K562 (cell line): Measurements from ENCODE around the gene NEFH. TPM values are rescaled to one million over a fixed set of nuclear protein-coding genes. Genes with fewer than 3 reads are reported as not detected.

Source experiments
- ATAC-seq: fragments of 200-7000 bp; cut with Tn5 transposase; 3 replicates; pipeline ENCODE4 v1.9.1; 2020; ENCODE audit warnings: moderate library complexity
- BruUV-seq: library from RNA; stranded (reverse); fragments of 400-500 nt; replicated peaks from 2 replicates; lab custom pipeline; 2021; lab: Mats Ljungman, UMichigan
- CTCF ChIA-PET: fragments of 300-600 bp; formaldehyde crosslinking; extraction: SDS; loops from one replicate; lab custom pipeline; 2021; ENCODE audit warnings: low intra/inter-chr PET ratio; lab: Yijun Ruan, JAX
- POLR2A ChIA-PET: fragments of 300-600, 350-650 bp; sonication (Branson Sonifier 250); formaldehyde crosslinking; extraction: SDS; loops from one replicate; lab custom pipeline; 2021; ENCODE audit warnings: antibody characterized with exemption, inconsistent platforms; lab: Yijun Ruan, JAX
- DNase-seq, 4 experiments: peaks; one replicate each; pipeline versions ENCODE4 v3.0.0 to v3.0.0-alpha.2; 2011 to 2018; ENCODE audit warnings: low spot score in 3 of 4, mixed read lengths in 3 of 4; ENCODE audit errors: extremely low read depth in 1 of 4
- FAIRE-seq: peaks from 2 replicates; lab custom pipeline; 2011; peaks lifted over from hg19 to GRCh38; lab: Jason Lieb, UNC
- H2AFZ ChIP-seq: 2 replicates; pipeline ENCODE4 v1.6.0; 2011; ENCODE audit warnings: low read depth, low read length, control low read depth, inconsistent platforms
- H3K27ac ChIP-seq: fragments of 200-600 bp; 3 replicates; pipeline ENCODE4 v1.8.0; 2011; ENCODE audit warnings: low read depth, mild to moderate bottlenecking, control low read depth, inconsistent platforms, low read length, moderate library complexity, mixed read lengths; ENCODE audit errors: extremely low read depth
- H3K27me3 ChIP-seq, 2 experiments: fragments of 300-600 bp in 1 of 2; 2 replicates in 1 of 2; 3 replicates in 1 of 2; pipeline versions ENCODE4 v1.6.0 to v1.8.0; 2011; ENCODE audit warnings: inconsistent platforms in 2 of 2, low read length in 2 of 2, mild to moderate bottlenecking in 1 of 2, mixed read lengths in 1 of 2, moderate library complexity in 1 of 2; ENCODE audit not compliant: control insufficient read depth in 2 of 2, insufficient read depth in 2 of 2
- H3K36me3 ChIP-seq: fragments of 300-600 bp; 3 replicates; pipeline ENCODE4 v1.8.0; 2011; ENCODE audit warnings: mild to moderate bottlenecking, low read length, inconsistent platforms; ENCODE audit not compliant: control insufficient read depth, insufficient read depth
- H3K4me1 ChIP-seq, 2 experiments: fragments of 200-600 bp in 1 of 2; replicated peaks in 1 of 2; 2 replicates in 1 of 2; 3 replicates in 1 of 2; pipeline versions ENCODE4 v1.5.1 to v1.8.0; 2011; ENCODE audit warnings: inconsistent platforms in 2 of 2, low read length in 2 of 2, mild to moderate bottlenecking in 1 of 2, mixed read lengths in 1 of 2, moderate library complexity in 1 of 2; ENCODE audit not compliant: control insufficient read depth in 2 of 2, insufficient read depth in 2 of 2
- H3K4me2 ChIP-seq: 2 replicates; pipeline ENCODE4 v1.6.1; 2011; ENCODE audit warnings: low read length, control low read depth, inconsistent platforms, mixed read lengths; ENCODE audit not compliant: insufficient read depth
- H3K4me3 ChIP-seq: fragments of 200-600 bp; sonication (generic), shearing (Covaris generic); 2 replicates; pipeline ENCODE4 v1.5.1; 2016; ENCODE audit warnings: control low read depth, inconsistent platforms
- H3K79me2 ChIP-seq: fragments of 200-600 bp; 3 replicates; pipeline ENCODE4 v1.8.0; 2011; ENCODE audit warnings: low read length, inconsistent platforms; ENCODE audit not compliant: control insufficient read depth, insufficient read depth
- H3K9ac ChIP-seq, 2 experiments: 2 replicates each; pipeline versions ENCODE4 v1.6.0 to v1.6.1; 2011; ENCODE audit warnings: low read depth in 2 of 2, low read length in 2 of 2, control low read depth in 1 of 2, inconsistent platforms in 1 of 2, mild to moderate bottlenecking in 1 of 2, mixed read lengths in 1 of 2; ENCODE audit not compliant: insufficient read depth in 1 of 2
- H3K9me1 ChIP-seq: one replicate; pipeline ENCODE4 v1.6.0; 2011; ENCODE audit warnings: inconsistent platforms, mild to moderate bottlenecking, low read length, moderate library complexity; ENCODE audit not compliant: control insufficient read depth, insufficient read depth
- H3K9me3 ChIP-seq: replicated peaks from 2 replicates; pipeline ENCODE4 v1.5.1; 2011; ENCODE audit warnings: low read depth, low read length, inconsistent platforms; ENCODE audit not compliant: control insufficient read depth, insufficient read depth
- H4K20me1 ChIP-seq: replicated peaks from 2 replicates; pipeline ENCODE4 v1.6.1; 2011; ENCODE audit warnings: low read length, inconsistent platforms, mixed read lengths; ENCODE audit not compliant: control insufficient read depth, insufficient read depth
- ETV5 ChIP-seq: sonication (generic); formaldehyde crosslinking; IDR thresholded peaks from 2 replicates; pipeline ENCODE4 v1.4.0; 2020; ENCODE audit warnings: low read depth, mild to moderate bottlenecking, missing genetic modification reagents
- EZH2 ChIP-seq: IDR thresholded peaks from 2 replicates; pipeline ENCODE4 v1.6.1; 2012; ENCODE audit warnings: low read depth, mild to moderate bottlenecking, inconsistent platforms, low read length, borderline replicate concordance
- HNRNPUL1 ChIP-seq: fragments of 200-400 bp; formaldehyde crosslinking; IDR thresholded peaks from 2 replicates; pipeline ENCODE4 v1.6.1; 2017; ENCODE audit warnings: low read length
- MEIS2 ChIP-seq: fragments of 450-650 bp; IDR thresholded peaks from 2 replicates; pipeline ENCODE4 v1.6.1; 2014; ENCODE audit warnings: mild to moderate bottlenecking; ENCODE audit not compliant: partially characterized antibody
- POLR2B ChIP-seq: fragments of 450-650 bp; IDR thresholded peaks from 2 replicates; pipeline ENCODE4 v1.6.1; 2018; ENCODE audit warnings: low read depth; ENCODE audit not compliant: partially characterized antibody
- RHOXF2B ChIP-seq: fragments of 250-450 bp; sonication (Bioruptor Pico); conservative IDR thresholded peaks from 2 replicates; pipeline ENCODE4 v1.5.1; 2021
- SMARCB1 ChIP-seq: IDR thresholded peaks from 2 replicates; pipeline ENCODE4 v1.6.1; 2011; ENCODE audit warnings: improper control_type of control experiment, low read depth; ENCODE audit not compliant: insufficient read length
- SMARCC2 ChIP-seq: fragments of 450-650 bp; IDR thresholded peaks from 2 replicates; pipeline ENCODE4 v1.6.1; 2017; ENCODE audit warnings: antibody characterized with exemption, moderate library complexity, mild to moderate bottlenecking, low read depth
- TFAP4 ChIP-seq: sonication (generic); formaldehyde crosslinking; IDR thresholded peaks from 2 replicates; pipeline ENCODE4 v1.8.0; 2022; ENCODE audit warnings: missing genetic modification reagents, mild to moderate bottlenecking, moderate library complexity, borderline replicate concordance
- ZBTB5 ChIP-seq: fragments of 450-650 bp; IDR thresholded peaks from 2 replicates; pipeline ENCODE4 v1.6.1; 2017; ENCODE audit warnings: antibody characterized with exemption
- ZNF12 ChIP-seq: sonication (generic); formaldehyde crosslinking; IDR thresholded peaks from 2 replicates; pipeline ENCODE4 v1.4.0; 2020; ENCODE audit warnings: mild to moderate bottlenecking, missing genetic modification reagents
- ZNF134 ChIP-seq: fragments of 250-450 bp; sonication (Bioruptor Pico); conservative IDR thresholded peaks from 2 replicates; pipeline ENCODE4 v1.4.0; 2020
- ZNF146 ChIP-seq: IDR thresholded peaks from one replicate; pipeline ENCODE4 v1.6.1; 2018; ENCODE audit warnings: missing compliant biosample characterization; ENCODE audit not compliant: unreplicated experiment
- ZNF766 ChIP-seq: fragments of 200-800 bp; sonication (Bioruptor generic); conservative IDR thresholded peaks from 2 replicates; pipeline ENCODE4 v1.6.1; 2016; ENCODE audit warnings: missing genetic modification characterization, missing compliant biosample characterization
- WGBS: fragments of 100-300 bp; shearing (Covaris generic); methylation state at CpG from one replicate; pipeline ENCODE4 v1.1.6; 2016; ENCODE audit warnings: low coverage, mixed read lengths; ENCODE audit not compliant: insufficient coverage; ENCODE audit errors: missing lambda C conversion rate; 5-methylcytosine and 5-hydroxymethylcytosine counted together
- in situ Hi-C: fragments of 300-500 bp; cut with MboI; formaldehyde crosslinking; loops from 4 replicates; pipeline ENCODE4 v1.15.0; 2018; ENCODE audit warnings: inconsistent platforms, mixed read lengths
- intact Hi-C: fragments of 100-400 bp; cut with micrococcal nuclease; formaldehyde crosslinking; loops from 2 replicates; pipeline ENCODE4 v1.14.2; 2022
- polyA plus RNA-seq, 8 experiments: library from polyadenylated mRNA; depleted of rRNA in 4 of 8; stranded (reverse) in 5 of 8; unstranded in 3 of 8; fragments of >200 nt; fragmentation: Nextera tagmentation in 2 of 8; fragmentation: Illumina TruSeq in 1 of 8; extraction: Ambion mirVana in 2 of 8; extraction: Trizol in 1 of 8; gene quantifications; 2 replicates each; pipeline versions ENCODE4 v1.2.1 to v1.2.3, GENCODE V29; 2011 to 2014; ENCODE audit warnings: inconsistent platforms in 1 of 8, missing spikeins in 1 of 8
- total RNA-seq, 7 experiments: library from RNA; depleted of rRNA in 6 of 7; stranded (reverse); fragments of >200 nt in 6 of 7; fragmentation: Illumina TruSeq in 2 of 7; extraction: Trizol in 2 of 7; gene quantifications; 2 replicates each; pipeline versions ENCODE4 v1.2.1 to v1.2.3, GENCODE V29; 2011 to 2021; ENCODE audit warnings: low replicate concordance in 1 of 7

NEFH gene
- total and polyA plus RNA-seq, 9 of the 15 experiments (the other 6 are each of a cell fraction or from before 2014, with no cell fraction given): 2.3 to 26.9 (median 10.8) TPM

GRCh38 chr22:29531419-29531818 is 51.4 kb downstream of the NEFH start:
- WGBS: 78% methylated on average over 4 of the region's 4 CpGs
- no peak for ATAC-seq
- Histone ChIP-seq H3K9ac (no peak overlapping the region), H3K36me3 (peaks cover 82% of the 10 kb centered on the region; the same call in 2 of the 3 replicates), H2AFZ (no peak overlapping the region), H3K4me2 (no peak overlapping the region), H3K9me1 (no peaks in the 10 kb centered on the region), H3K79me2 (no peaks in the 10 kb centered on the region), H3K27ac (no peak overlapping the region), H3K4me3 (no peak overlapping the region), H3K27me3 (no peaks in the 10 kb centered on the region), H3K9me3 (no peaks in the 10 kb centered on the region), H3K4me1 (no peaks in the 10 kb centered on the region)
- no peak for DNase-seq
- BruUV-seq: no TSS peak
- FAIRE-seq: no peak
- ChIA-PET POLR2A (interaction anchor here (0.5 kb wide), 1 partner anchor 609 kb away, joined by 3 read pairs; no protein-coding TSS in a partner anchor), CTCF (no interaction called here)
- in situ Hi-C loops: no loop called here
- TF ChIP-seq TFAP4 (CRISPR knock-in tag) (no peak), POLR2B (no peak), RHOXF2B (no peak), MEIS2 (no peak)
- TF ChIP-seq, all 486 proteins: peak for 0
- H4K20me1 ChIP-seq: no peaks in the 10 kb centered on the region
- intact Hi-C loops: no loop called here

GRCh38 chr22:29536411-29536810 is 56.4 kb downstream of the NEFH start:
- peaks cover 4 to 6% of the 10 kb centered on the region in 2 experiments; a peak in 3 of 5 replicates for H3K4me1 ChIP-seq
- intact Hi-C loops (no loop called here), in situ Hi-C loops (no loop called here)
- H3K27ac ChIP-seq: no peak overlapping the region
- ChIA-PET CTCF (no interaction called here), POLR2A (interaction anchor here (0.9 kb wide), 1 partner anchor 17 kb away, joined by 3 read pairs; the partner anchor contains the start of gene THOC5)
- H3K36me3 ChIP-seq: peaks cover 80% of the 10 kb centered on the region; the same call in 2 of the 3 replicates
- no peaks in the 10 kb centered on the region for H3K9me1 ChIP-seq
- H3K4me2 ChIP-seq: no peak overlapping the region
- no peak for DNase-seq
- BruUV-seq: no TSS peak
- H3K79me2 ChIP-seq: no peaks in the 10 kb centered on the region
- no peak overlapping the region for H3K4me3 ChIP-seq
- FAIRE-seq: no peak
- no peak for ATAC-seq
- H3K9me3 ChIP-seq: no peaks in the 10 kb centered on the region
- H3K27me3 ChIP-seq: no peaks in the 10 kb centered on the region
- H2AFZ ChIP-seq: no peak overlapping the region
- H3K9ac ChIP-seq: no peak overlapping the region
- 95% methylated on average over 3 of the region's 3 CpGs for WGBS
- no peaks in the 10 kb centered on the region for H4K20me1 ChIP-seq
- TF ChIP-seq ZNF134 (CRISPR knock-in tag) (no peak), SMARCC2 (no peak), ZBTB5 (no peak), HNRNPUL1 (no peak), ETV5 (no peak), EZH2 (no peak), ZNF766 (CRISPR knock-in tag) (no peak), SMARCB1 (no peak), ZNF146 (CRISPR knock-in tag) (no peak), ZNF12 (CRISPR knock-in tag) (no peak)
